Peyer's patch (tissue), 4 donors: ENCODE results near the gene RCOR1. TPM values are rescaled to one million over a fixed set of nuclear protein-coding genes. Genes with fewer than 3 reads are reported as not detected.

ENCODE experiments used
- DNase-seq, 3 donors: peaks; one replicate each; pipeline ENCODE4 v3.0.0-alpha.2; 2017 to 2019
- H3K27ac ChIP-seq, 4 donors: fragments of 200-600 bp; sonication (generic); one replicate each; pipeline ENCODE4 v1.5.1; 2016 to 2019
- H3K27me3 ChIP-seq, 2 donors: fragments of 200-600 bp; sonication (generic); one replicate each; pipeline ENCODE4 v1.5.1; 2019
- H3K36me3 ChIP-seq, 3 donors: fragments of 200-600 bp; sonication (generic); one replicate each; pipeline ENCODE4 v1.5.1; 2016 to 2019
- H3K4me1 ChIP-seq, 4 donors: fragments of 200-600 bp; sonication (generic); one replicate each; pipeline ENCODE4 v1.5.1; 2016 to 2019
- H3K4me3 ChIP-seq, 4 donors: fragments of 200-600 bp; sonication (generic); 1 replicate in 3 of 4; 2 replicates in 1 of 4; pipeline ENCODE4 v1.5.1; 2016 to 2019; ENCODE audit warnings: mild to moderate bottlenecking in 1 of 4
- H3K9me3 ChIP-seq, 4 donors: fragments of 200-600 bp; sonication (generic); one replicate each; pipeline ENCODE4 v1.5.1; 2016 to 2019; ENCODE audit warnings: mild to moderate bottlenecking in 1 of 4
- CTCF ChIP-seq, 6 experiments: fragments of 450-650 bp in 4 of 6; fragments of 200-600 bp in 2 of 6; sonication (generic) in 1 of 6; IDR thresholded peaks; one replicate each; pipeline ENCODE4 v1.5.1; 2017 to 2019; ENCODE audit warnings: antibody characterized with exemption in 6 of 6, mild to moderate bottlenecking in 3 of 6, moderate library complexity in 1 of 6
- POLR2A ChIP-seq, 2 donors: fragments of 450-650 bp; IDR thresholded peaks; one replicate each; pipeline ENCODE4 v1.5.1; 2017; ENCODE audit warnings: antibody characterized with exemption in 2 of 2, mild to moderate bottlenecking in 2 of 2, moderate library complexity in 2 of 2
- total RNA-seq, 4 donors: library from RNA; depleted of rRNA; stranded (reverse); fragments of >200 nt; gene quantifications; one replicate each; pipeline ENCODE4 v1.1.0, GENCODE V29; 2016

RCOR1 gene
- total RNA-seq, 4 donors from 2014 or later = 16.5 to 26.3 (median 21.1) TPM

- Histone ChIP-seq H3K9me3 (no peaks in the 10 kb centered on the region), H3K36me3 (no peaks in the 10 kb centered on the region), H3K4me3 (no peak overlapping the region), H3K27ac (no peak overlapping the region), H3K4me1 (peaks cover 0 to 12% (median 0%) of the 10 kb centered on the region in 4 donors), H3K27me3 (no peaks in the 10 kb centered on the region)
- DNase-seq = no peak
- TF ChIP-seq CTCF (IDR thresholded peaks at IDR 0.05) = no peak
- no peak for TF ChIP-seq POLR2A (IDR thresholded peaks at IDR 0.05)
These were observed 34.8 kb upstream of the RCOR1 start for GRCh38 chr14:102557434-102558226.

- H3K4me3 ChIP-seq = no peak overlapping the region
- TF ChIP-seq CTCF (IDR thresholded peaks at IDR 0.05) (no peak), POLR2A (IDR thresholded peaks at IDR 0.05) (no peak)
- H3K36me3 ChIP-seq = no peaks in the 10 kb centered on the region
- H3K27ac ChIP-seq = no peak overlapping the region
- H3K27me3 ChIP-seq = no peaks in the 10 kb centered on the region
- DNase-seq = no peak
- H3K4me1 ChIP-seq = peaks cover 0 to 7% (median 0%) of the 10 kb centered on the region in 4 donors
- H3K9me3 ChIP-seq = no peaks in the 10 kb centered on the region
These were observed 33.9 kb upstream of the RCOR1 start for GRCh38 chr14:102558556-102558955.

- no peaks in the 10 kb centered on the region for H3K27me3 ChIP-seq
- H3K36me3 ChIP-seq = no peaks in the 10 kb centered on the region
- H3K27ac ChIP-seq = peak overlapping the region in 1 of 4 donors; percentile 11
- TF ChIP-seq POLR2A (IDR thresholded peaks at IDR 0.05) (no peak), CTCF (IDR thresholded peaks at IDR 0.05) (no peak)
- H3K4me1 ChIP-seq = no peaks in the 10 kb centered on the region
- H3K9me3 ChIP-seq = no peaks in the 10 kb centered on the region
- H3K4me3 ChIP-seq = no peak overlapping the region
- DNase-seq = peak in 2 of 3 donors; percentile 61 to 63
These were observed 31.8 kb upstream of the RCOR1 start for GRCh38 chr14:102560458-102561261.

- TF ChIP-seq CTCF (IDR thresholded peaks at IDR 0.05) (no peak), POLR2A (IDR thresholded peaks at IDR 0.05) (no peak)
- no peaks in the 10 kb centered on the region for H3K36me3 ChIP-seq
- no peaks in the 10 kb centered on the region for H3K27me3 ChIP-seq
- H3K4me1 ChIP-seq = peaks cover 0 to 5% (median 0%) of the 10 kb centered on the region in 4 donors
- H3K27ac ChIP-seq = no peak overlapping the region
- H3K4me3 ChIP-seq = no peak overlapping the region
- no peaks in the 10 kb centered on the region for H3K9me3 ChIP-seq
- DNase-seq = peak in 1 of 3 donors; percentile 44
These were observed 27.0 kb upstream of the RCOR1 start for GRCh38 chr14:102565331-102565887.

- Histone ChIP-seq H3K4me3 (no peak overlapping the region), H3K27me3 (no peaks in the 10 kb centered on the region), H3K27ac (no peak overlapping the region), H3K36me3 (no peaks in the 10 kb centered on the region), H3K9me3 (no peaks in the 10 kb centered on the region), H3K4me1 (peaks cover 0 to 5% (median 0%) of the 10 kb centered on the region in 4 donors)
- DNase-seq = no peak
- TF ChIP-seq POLR2A (IDR thresholded peaks at IDR 0.05) (no peak), CTCF (IDR thresholded peaks at IDR 0.05) (no peak)
These were observed 26.5 kb upstream of the RCOR1 start for GRCh38 chr14:102565959-102566358.
